HG02588 (cell line): ENCODE results near the gene KCTD15.

ENCODE experiments used
- ATAC-seq: cut with Tn5 transposase; IDR thresholded peaks from one replicate; pipeline ENCODE4 v1.9.1; 2021; ENCODE audit warnings: mild to moderate bottlenecking, moderate library complexity; ENCODE audit not compliant: unreplicated experiment

Gene KCTD15

GRCh38 chr19:33771384-33772101, 25.1 kb upstream of the KCTD15 start:
- ATAC-seq: peak; percentile 45

GRCh38 chr19:33772102-33772857, 24.4 kb upstream of the KCTD15 start:
- ATAC-seq: no peak

GRCh38 chr19:33772858-33773180, 23.9 kb upstream of the KCTD15 start:
- ATAC-seq: no peak

DNA sequence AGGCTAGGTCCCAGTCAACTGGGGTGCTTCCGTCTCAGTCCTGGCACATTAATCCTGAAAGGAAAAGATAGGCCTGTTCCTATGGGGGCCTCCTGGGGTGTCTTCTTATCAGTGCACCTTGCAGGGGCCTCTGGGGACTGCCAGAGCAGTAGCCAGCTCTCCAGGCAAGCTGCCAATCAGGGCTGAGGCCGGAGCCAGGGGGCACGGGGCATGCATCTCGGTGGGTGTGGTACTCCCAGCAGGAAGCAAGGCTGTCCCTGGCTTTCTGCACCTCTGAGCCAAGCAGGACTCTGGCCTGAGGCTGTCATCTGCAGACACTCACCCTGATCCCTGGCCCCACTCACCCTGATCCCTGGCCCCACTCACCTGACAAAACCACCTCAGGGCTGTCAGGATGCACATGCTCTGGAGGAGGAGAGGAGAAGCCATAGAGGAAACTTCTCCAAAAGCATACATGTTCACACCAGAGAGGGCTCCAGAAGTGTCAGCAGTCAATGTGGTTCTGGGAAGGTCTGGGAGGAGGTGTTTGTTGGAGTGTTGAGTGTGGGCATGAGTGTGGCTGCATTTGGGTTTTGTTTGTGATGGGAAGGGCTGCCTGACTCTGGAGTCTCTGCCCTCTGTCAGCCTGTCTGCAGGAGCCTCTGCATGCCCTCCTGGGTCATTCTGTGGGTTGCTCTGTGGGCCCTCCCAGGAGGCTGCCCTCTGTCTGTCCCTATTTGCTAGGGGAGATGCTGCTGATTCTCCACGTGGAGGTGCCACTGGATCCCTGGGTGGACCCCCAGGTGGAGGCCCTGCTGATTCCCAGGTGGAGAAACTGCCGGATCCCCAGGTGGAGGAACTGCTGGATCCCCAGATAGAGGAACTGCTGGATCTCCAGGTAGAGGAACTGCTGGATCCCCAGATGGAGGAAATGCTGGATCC, 22.7 kb upstream of the KCTD15 start:
- no peak for ATAC-seq

GRCh38 chr19:33774751-33775150, 21.9 kb upstream of the KCTD15 start:
- ATAC-seq: no peak

DNA sequence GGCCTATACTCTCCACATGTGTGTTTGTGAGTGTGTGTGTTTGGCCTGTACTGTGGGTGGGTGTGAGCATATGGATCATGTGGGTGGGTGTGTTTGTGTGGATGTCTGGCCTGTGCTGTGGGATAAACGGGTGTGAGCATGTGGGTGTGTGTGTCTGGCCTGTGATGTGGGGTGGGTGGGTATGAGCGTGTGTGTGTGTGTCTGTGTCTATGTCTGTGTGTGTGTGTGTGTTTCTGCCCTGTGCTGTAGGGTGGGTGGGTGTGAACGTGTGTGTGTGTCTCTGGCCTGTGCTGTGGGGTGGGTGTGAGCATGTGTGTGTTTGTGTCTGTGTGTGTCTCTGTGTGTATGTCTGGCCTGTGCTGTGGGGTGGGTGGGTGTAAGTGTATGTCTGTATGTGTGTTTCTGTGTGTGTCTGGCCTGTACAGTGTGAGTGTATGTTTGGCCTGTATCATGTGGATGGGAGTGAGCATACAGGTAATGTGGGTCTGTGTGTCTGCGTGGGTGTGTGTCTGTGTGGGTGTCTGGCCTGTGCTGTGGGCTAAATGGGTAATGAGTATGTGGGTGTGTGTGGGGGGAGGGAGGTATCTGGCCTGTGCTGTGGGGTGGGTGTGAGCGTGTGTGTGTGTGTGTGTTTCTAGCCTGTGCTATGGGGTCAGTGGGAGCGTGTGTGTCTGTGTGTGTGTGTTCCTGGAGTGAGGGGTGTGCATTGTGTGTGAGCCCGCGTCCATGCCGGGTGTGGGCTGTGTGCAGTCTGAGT, 20.8 kb upstream of the KCTD15 start:
- no peak for ATAC-seq

DNA sequence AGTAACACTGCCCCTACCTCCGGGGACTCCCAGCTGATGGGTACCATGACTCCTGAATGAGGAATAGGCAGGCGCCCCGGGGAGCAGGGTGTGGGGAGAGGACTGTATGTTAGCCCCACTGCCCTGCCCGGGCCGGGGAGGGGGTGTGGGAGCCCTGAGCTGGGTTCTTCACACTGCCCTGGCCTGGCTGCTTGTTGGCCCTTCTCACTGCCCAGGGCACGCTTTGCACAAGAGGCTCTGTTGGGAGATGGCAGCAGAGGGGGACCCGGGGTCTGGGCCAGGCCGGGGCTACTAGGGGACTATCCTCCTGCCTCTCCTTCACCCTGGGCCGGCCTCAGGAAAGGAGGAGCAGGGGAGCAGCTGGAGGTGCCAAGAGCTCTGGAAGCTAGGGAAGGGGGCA, 19.3 kb upstream of the KCTD15 start:
- ATAC-seq: no peak

GRCh38 chr19:33777753-33778088, 18.9 kb upstream of the KCTD15 start:
- ATAC-seq: no peak

DNA sequence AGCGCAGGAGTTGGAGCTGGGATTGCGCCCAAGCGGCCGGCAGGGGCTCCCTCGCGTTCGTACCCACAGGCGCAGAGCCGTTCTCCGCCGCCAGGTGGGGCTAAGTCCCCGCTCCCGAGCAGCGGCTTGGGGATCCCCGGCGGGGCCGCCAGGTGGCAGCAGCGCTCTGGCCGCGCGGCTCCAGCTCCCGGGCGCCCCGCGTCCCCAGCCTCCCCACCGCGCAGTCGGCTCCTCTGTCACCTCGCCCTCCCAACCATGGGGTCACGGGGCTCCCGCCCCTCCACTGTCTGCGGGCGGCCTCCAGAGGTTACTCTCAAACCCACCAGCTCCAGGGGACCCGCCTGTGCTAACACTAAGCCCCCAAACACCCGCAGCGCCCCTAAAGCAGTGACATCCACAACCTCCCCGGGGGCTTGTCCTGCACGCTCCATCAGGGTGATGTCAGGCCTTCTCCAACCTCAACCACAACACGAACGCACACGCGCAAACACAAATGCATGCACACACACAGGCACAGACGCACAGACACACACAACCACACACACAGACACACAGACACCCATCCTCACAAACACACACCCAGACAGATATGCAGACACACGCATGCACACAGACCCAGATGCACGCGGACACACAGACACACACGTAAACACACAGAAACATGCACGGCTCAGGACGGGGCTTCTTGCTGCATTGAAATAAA, 18.4 kb upstream of the KCTD15 start:
- no peak for ATAC-seq

DNA sequence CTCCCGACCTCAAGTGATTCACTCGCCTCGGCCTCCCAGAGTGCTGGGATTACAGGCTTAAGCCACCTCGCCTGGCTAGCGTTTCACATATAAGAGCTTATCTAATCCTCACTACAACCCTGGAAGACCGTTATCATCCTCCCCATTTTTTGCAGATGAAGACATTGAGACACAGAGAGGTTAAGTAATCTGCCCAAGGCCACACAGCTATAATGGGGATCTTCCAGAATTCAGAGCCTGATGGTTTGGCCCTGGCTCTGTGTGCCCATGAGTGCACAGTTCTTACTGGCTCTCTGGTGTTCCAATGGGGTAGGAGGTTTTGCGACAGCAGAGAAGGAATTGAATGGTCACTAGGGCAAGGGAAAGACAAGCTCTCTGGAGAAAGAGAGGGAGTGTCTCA, 16.8 kb upstream of the KCTD15 start:
- ATAC-seq: no peak

DNA sequence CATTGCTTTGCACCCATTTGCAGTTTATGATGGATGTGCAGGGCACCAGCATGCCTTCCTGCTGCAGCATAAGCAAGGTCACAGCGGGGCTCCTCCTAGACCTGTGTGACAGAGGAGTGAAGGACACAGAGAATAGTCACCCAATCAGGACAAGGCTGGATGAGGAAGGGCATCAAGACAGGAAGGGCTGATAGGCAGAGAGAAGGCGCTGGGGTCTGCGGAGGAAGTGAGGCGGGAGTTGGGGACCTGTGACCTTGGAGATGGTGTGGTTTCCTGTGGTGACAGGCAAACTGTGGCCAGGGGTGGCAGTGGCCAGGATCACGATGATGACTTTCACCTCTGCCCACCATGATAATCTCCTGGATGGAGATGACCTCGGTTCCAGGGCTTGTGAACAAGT, 16.4 kb upstream of the KCTD15 start:
- no peak for ATAC-seq

DNA sequence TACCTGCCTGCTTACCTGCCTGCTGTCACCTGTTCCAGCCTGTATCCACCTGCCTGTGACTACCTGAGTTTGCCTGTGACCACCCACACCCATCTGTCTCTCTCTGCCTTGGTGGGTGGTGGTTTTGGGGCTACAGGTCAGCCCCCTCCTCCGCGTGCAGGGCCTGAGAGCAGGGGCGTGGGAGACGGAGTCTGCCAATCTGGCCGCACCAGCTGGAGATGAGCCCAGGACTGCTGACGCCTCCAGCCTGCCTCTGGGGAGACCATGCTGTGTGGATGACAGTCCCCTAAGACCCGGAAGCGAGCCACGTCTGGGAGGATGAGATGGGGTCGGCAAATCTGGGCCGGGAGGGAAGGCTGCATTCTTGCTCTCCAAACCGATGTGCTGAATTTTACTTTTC, 15.9 kb upstream of the KCTD15 start:
- ATAC-seq: no peak

GRCh38 chr19:33781415-33781935, 15.2 kb upstream of the KCTD15 start:
- no peak for ATAC-seq

DNA sequence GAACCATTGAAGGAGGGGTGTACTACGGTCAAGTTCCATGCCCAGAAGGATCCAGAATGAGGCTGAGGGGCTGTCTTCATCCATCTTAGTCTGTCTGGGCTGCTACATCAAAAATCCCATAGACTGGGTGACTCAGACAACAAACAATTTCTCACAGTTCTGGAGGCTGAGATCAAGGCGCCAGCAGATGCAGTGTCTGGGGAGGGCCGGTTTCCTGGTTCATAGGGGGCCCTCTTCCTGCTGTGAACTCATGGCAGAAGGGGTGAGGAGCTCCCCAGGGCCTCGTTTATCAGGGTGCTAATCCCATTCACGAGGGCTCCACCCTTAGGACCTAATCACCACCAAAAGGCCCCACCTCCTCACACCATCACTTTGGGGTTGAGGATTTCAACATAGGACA, 14.7 kb upstream of the KCTD15 start:
- ATAC-seq: no peak

- ATAC-seq: no peak
Observed at GRCh38 chr19:33784432-33784831, 12.2 kb upstream of the KCTD15 start.

GRCh38 chr19:33785795-33786194, 10.9 kb upstream of the KCTD15 start:
- ATAC-seq: no peak

DNA sequence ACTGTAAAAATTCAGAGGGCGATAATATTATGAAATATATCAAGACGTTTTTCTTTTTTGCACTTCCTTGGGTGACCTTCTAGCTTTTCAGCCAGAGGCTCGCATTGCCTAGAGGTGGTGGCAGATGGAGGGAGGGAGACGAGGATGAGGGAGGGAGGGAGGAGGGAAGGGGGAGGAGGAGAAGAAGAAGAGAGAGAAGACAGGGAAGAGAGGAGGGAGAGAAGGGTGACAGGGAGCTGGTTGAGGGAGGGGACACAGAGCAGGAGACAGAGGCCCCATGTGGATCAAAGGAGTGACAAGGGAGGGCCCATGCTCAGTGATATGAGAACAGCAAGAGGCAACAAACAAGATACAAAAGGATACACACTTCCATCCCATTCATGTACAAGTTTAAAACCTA, 8.0 kb upstream of the KCTD15 start:
- ATAC-seq: no peak

GRCh38 chr19:33789344-33789743, 7.3 kb upstream of the KCTD15 start:
- ATAC-seq: no peak

DNA sequence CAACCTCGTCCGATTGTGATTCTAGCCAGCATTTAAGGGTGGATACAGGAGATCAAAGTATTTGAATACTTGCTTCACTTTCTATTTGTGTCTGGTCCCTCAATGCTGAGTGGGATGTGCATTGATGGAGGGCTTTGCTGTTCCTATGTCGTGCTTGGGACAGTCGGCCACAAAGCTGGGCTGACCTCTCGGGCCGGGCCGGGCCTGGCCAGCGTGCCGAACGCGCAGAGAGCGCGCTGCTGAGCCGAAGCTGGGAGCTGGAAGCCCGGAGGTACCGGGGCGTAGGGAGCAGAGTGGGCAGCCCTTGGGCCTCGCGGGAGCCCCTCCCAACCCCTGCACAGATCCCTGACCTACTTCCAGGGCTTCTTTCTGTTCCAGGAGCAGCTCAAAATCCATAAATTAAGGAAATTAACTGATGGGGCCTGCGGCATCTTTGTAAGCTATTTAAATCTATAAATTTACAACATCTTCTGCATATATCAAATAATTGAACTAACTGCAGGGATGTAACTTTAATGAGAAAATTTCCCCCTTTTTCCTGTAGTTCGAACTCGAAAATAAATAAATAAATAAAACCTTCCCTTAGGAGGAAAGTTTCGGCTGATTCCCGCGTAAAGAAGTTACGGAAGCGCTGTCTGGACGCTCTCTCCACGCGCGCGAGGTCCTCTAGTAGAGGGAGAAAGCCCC, 1.8 kb upstream of the KCTD15 start:
- ATAC-seq: no peak
